Measurements from ENCODE around the gene TMEM89. TPM values are rescaled to one million over a fixed set of nuclear protein-coding genes. Genes with fewer than 3 reads are reported as not detected.

TMEM89 gene
- total and polyA plus RNA-seq, 8 donors = 0.62 TPM; not detected in 7

DNA sequence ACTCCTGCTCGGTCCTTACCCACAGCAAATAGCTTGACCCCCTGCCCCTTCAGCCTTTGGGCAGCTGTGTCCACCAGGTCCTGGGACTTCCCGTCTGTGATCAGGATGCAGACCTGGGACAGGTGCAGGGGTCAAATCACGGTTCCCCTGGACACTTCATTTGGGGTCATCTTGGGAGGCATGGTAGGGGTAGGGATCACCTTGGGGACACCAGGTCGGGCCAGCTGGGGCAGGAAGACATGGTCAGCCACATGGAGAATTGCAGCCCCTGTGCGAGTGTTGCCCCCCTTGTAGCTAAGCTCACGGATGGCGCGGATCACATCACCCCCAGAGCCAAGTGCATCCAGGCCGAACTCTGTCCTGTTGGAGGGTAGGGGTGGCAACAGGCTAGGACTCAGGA is 28.2 kb downstream of the TMEM89 start:
- Histone ChIP-seq H3K27me3 (peaks cover 0 to 48% (median 4%) of the 10 kb centered on the region in 3 donors), H3K36me3 (peaks cover 2 to 21% (median 12%) of the 10 kb centered on the region in 4 donors), H3K4me3 (no peak overlapping the region), H3K27ac (no peak overlapping the region), H3K9me3 (no peaks in the 10 kb centered on the region), H3K4me1 (peaks cover 13 to 31% (median 25%) of the 10 kb centered on the region in 4 donors)
- WGBS, 5 donors = 86 to 93% (median 92%) methylated on average over 5 to 9 of the region's 9 CpGs
- intact Hi-C loops (cut with DNase I; ENCODE audit: low total_unique reads) = no loop called here
- TF ChIP-seq POLR2AphosphoS5 (IDR thresholded peaks at IDR 0.05) = no peak
- TF ChIP-seq POLR2A (IDR thresholded peaks at IDR 0.05) = no peak
- TF ChIP-seq, protein P1, sequence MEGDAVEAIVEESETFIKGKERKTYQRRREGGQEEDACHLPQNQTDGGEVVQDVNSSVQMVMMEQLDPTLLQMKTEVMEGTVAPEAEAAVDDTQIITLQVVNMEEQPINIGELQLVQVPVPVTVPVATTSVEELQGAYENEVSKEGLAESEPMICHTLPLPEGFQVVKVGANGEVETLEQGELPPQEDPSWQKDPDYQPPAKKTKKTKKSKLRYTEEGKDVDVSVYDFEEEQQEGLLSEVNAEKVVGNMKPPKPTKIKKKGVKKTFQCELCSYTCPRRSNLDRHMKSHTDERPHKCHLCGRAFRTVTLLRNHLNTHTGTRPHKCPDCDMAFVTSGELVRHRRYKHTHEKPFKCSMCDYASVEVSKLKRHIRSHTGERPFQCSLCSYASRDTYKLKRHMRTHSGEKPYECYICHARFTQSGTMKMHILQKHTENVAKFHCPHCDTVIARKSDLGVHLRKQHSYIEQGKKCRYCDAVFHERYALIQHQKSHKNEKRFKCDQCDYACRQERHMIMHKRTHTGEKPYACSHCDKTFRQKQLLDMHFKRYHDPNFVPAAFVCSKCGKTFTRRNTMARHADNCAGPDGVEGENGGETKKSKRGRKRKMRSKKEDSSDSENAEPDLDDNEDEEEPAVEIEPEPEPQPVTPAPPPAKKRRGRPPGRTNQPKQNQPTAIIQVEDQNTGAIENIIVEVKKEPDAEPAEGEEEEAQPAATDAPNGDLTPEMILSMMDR (IDR thresholded peaks at IDR 0.05) = no peak
- TF ChIP-seq EP300 (IDR thresholded peaks at IDR 0.05) = no peak
- no peak for DNase-seq

DNA sequence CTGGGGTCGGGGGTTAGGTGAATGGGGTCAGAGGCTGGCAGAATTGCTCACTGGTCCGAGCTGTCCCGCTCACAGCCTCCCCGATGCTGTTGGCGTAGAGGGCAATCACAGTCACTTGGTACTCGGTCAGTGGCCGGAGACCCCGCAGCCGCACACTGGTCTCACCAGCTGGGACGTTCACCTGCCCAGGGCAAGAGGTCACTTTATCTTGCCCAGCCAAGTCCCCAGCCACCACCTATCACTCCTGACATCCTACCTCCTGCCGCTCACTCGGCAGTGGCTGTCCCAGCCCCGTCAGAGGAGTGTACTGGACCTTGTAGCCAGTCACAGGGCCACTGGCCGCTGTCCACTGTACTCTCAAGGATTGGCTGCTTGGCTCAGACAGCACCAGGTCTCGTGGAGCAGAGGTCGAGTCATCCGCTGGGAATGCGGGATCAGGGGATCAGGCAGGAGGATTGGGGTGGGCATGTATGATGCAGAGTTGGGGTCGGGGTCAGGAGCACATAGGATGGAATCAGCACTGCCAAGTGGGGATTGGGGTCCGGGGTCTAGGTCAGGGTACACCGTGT is 29.0 kb downstream of the TMEM89 start:
- WGBS, 5 donors = 83 to 91% (median 87%) methylated on average over 21 of the region's 21 CpGs
- H3K4me1 ChIP-seq = peaks cover 13 to 24% (median 19%) of the 10 kb centered on the region in 4 donors
- H3K4me3 ChIP-seq = no peak overlapping the region
- H3K9me3 ChIP-seq = no peaks in the 10 kb centered on the region
- no peak overlapping the region for H3K27ac ChIP-seq
- H3K27me3 ChIP-seq = peaks cover 0 to 52% (median 4%) of the 10 kb centered on the region in 3 donors
- H3K36me3 ChIP-seq = peaks cover 0 to 14% (median 5%) of the 10 kb centered on the region in 4 donors
- no peak for DNase-seq
- intact Hi-C loops (cut with DNase I; ENCODE audit: low total_unique reads) = no loop called here
- TF ChIP-seq POLR2A (IDR thresholded peaks at IDR 0.05) = no peak
- TF ChIP-seq, protein P1 (IDR thresholded peaks at IDR 0.05) = no peak
- no peak for TF ChIP-seq POLR2AphosphoS5 (IDR thresholded peaks at IDR 0.05)
- TF ChIP-seq EP300 (IDR thresholded peaks at IDR 0.05) = no peak

DNA sequence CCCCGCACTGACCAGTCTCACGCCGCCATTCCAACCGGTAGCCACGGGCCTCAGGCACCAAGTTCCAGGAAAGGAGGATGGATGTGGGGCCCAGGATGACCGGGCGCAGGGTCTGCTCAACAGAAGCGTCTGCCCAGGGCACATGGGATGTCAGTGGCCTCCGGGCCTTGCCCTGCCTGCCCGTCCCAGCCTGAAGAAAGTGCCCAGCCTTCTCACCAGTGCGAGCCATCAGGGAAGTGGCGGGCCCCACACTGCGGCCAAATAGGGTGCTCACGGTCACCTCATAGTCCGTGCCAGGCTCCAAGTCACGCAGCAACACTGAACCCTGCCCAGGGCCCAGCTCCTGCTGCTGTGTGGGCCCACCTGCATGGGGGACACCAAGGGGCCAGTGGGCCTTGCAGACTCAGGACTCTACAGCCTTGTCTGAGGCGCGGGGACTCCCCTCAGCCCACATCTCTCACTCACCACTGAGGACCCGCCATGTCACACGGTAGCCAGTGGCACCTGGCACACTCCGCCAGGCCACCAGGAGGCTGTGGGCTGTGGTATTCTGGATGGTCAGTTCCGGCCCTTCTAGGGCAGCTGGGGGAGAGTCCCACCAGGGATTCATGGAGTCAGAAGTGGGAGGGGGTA is 29.6 kb downstream of the TMEM89 start:
- intact Hi-C loops (cut with DNase I; ENCODE audit: low total_unique reads) = no loop called here

DNA sequence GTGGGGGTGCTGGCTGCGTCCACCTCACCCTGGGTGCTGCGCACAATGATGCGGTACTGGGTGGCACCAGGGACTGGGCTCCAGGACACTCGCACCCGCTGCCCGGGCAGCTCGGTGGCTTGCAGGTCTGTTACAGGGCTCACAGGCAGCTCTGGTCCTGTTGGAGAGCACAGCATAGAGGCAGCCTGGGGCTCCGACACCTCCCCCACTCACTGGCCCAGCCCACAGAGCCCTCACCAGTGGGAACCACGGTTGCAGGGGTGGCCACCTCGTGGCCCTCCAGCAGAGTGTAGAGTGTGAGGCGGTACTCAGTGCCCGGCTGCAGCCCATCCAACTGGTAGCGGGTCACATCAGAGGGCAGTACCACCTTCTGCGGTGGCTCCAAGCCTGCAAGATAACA is 30.1 kb downstream of the TMEM89 start:
- TF ChIP-seq POLR2AphosphoS5 (IDR thresholded peaks at IDR 0.05) (no peak), POLR2A (IDR thresholded peaks at IDR 0.05) (no peak), EP300 (IDR thresholded peaks at IDR 0.05) (no peak)
- TF ChIP-seq, protein P1 (IDR thresholded peaks at IDR 0.05) = no peak
- peaks cover 13 to 22% (median 18%) of the 10 kb centered on the region in 4 donors for H3K4me1 ChIP-seq
- H3K27ac ChIP-seq = no peak overlapping the region
- peaks cover 0 to 52% (median 4%) of the 10 kb centered on the region in 3 donors for H3K27me3 ChIP-seq
- H3K9me3 ChIP-seq = no peaks in the 10 kb centered on the region
- intact Hi-C loops (cut with DNase I; ENCODE audit: low total_unique reads) = no loop called here
- no peak overlapping the region for H3K4me3 ChIP-seq
- no peak for DNase-seq
- 72 to 90% (median 87%) methylated on average over 4 to 14 of the region's 14 CpGs for WGBS, 5 donors
- H3K36me3 ChIP-seq = peaks cover 0 to 4% (median 1%) of the 10 kb centered on the region in 4 donors

More for the DNA sequence above, 29.6 kb downstream of the TMEM89 start:
- no peaks in the 10 kb centered on the region for H3K9me3 ChIP-seq
- 85 to 93% (median 89%) methylated on average over 11 to 22 of the region's 22 CpGs for WGBS, 5 donors
- no peak overlapping the region for H3K27ac ChIP-seq
- peaks cover 0 to 8% (median 0%) of the 10 kb centered on the region in 4 donors for H3K36me3 ChIP-seq
- DNase-seq = no peak
- TF ChIP-seq EP300 (IDR thresholded peaks at IDR 0.05) (no peak), POLR2A (IDR thresholded peaks at IDR 0.05) (no peak), POLR2AphosphoS5 (IDR thresholded peaks at IDR 0.05) (no peak)
- TF ChIP-seq, protein P1 (IDR thresholded peaks at IDR 0.05) = no peak
- peaks cover 13 to 22% (median 18%) of the 10 kb centered on the region in 4 donors for H3K4me1 ChIP-seq
- H3K4me3 ChIP-seq = no peak overlapping the region
- peaks cover 0 to 52% (median 4%) of the 10 kb centered on the region in 3 donors for H3K27me3 ChIP-seq
